SU-DHL-6 (cell line): ENCODE measurements around the gene TJP2.

Source experiments
- CTCF ChIP-seq: fragments of 200-600 bp; sonication (generic); IDR thresholded peaks from one replicate; pipeline ENCODE4 v1.5.1; 2017; ENCODE audit warnings: antibody characterized with exemption, mild to moderate bottlenecking, low read length, moderate library complexity; ENCODE audit not compliant: insufficient read depth, poor library complexity, severe bottlenecking
- EZH2phosphoT487 ChIP-seq: fragments of 200-600 bp; sonication (generic), shearing (Covaris generic); conservative IDR thresholded peaks from 2 replicates; pipeline ENCODE4 v1.6.1; 2018; ENCODE audit warnings: mild to moderate bottlenecking, antibody characterized with exemption, low read length, moderate library complexity, mixed read lengths

- TF ChIP-seq CTCF (no peak), EZH2phosphoT487 (no peak)
Measured at GRCh38 chr9:69176471-69177171, 2.5 kb downstream of the TJP2 start.
